DOHH2 (cell line): ENCODE data around the gene FBXW7.

ENCODE experiments used
- EZH2phosphoT487 ChIP-seq: fragments of 200-600 bp; sonication (generic); IDR thresholded peaks from 2 replicates; pipeline ENCODE4 v1.6.1; 2017; ENCODE audit warnings: borderline replicate concordance, mild to moderate bottlenecking, antibody characterized with exemption, low read length, moderate library complexity, mixed read lengths
- TF ChIP-seq, protein P1 (sequence below): fragments of 200-600 bp; sonication (generic); IDR thresholded peaks from one replicate; pipeline ENCODE4 v1.5.1; 2014; ENCODE audit warnings: antibody characterized with exemption, mild to moderate bottlenecking, low read depth, low read length; ENCODE audit not compliant: poor library complexity, severe bottlenecking

DNA sequence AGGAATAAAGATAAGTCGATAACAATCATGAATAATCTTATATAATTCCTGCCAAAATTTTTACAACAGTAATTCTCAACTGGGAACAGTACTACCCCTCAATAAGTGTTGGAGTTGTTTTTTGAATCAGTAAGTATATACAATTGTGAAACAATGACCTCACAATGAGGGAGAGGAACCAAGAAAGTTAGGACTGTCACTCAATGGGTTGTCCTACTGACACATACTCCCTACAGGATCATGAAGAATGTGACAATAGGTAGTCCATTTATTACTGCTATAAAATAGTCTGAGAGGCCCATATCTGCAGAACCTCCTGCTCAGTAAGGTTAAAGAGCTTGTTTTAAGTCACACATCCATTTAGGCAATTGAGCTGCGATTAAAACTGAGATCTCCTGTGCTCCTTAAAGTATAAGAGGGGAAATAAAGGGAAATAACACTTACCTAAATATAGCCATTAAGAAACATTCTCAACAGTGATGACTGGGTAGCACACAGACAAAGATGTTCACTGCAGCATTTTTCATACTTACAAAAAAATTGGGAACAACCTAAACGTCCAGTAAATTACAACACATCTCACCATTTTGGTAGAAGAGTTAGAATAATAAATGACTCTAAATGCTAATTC, 26.2 kb downstream of the FBXW7 start:
- TF ChIP-seq, protein P1, sequence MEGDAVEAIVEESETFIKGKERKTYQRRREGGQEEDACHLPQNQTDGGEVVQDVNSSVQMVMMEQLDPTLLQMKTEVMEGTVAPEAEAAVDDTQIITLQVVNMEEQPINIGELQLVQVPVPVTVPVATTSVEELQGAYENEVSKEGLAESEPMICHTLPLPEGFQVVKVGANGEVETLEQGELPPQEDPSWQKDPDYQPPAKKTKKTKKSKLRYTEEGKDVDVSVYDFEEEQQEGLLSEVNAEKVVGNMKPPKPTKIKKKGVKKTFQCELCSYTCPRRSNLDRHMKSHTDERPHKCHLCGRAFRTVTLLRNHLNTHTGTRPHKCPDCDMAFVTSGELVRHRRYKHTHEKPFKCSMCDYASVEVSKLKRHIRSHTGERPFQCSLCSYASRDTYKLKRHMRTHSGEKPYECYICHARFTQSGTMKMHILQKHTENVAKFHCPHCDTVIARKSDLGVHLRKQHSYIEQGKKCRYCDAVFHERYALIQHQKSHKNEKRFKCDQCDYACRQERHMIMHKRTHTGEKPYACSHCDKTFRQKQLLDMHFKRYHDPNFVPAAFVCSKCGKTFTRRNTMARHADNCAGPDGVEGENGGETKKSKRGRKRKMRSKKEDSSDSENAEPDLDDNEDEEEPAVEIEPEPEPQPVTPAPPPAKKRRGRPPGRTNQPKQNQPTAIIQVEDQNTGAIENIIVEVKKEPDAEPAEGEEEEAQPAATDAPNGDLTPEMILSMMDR, result no peak
- TF ChIP-seq EZH2phosphoT487, result no peak
